Fibroblast of lung (primary cell): ENCODE measurements around the gene LRRK2. TPM values are rescaled to one million over a fixed set of nuclear protein-coding genes. Genes with fewer than 3 reads are reported as not detected.
A peak's percentile ranks its signal among the peaks of the same experiment; 100 is the strongest.
"Not testable (repeated sequence)": the region's sequence is repeated elsewhere in the genome, so short reads cannot be mapped to it uniquely, and the experiment has no call there.

Source experiments
- DNase-seq, 2 donors: peaks; one replicate each; pipeline versions ENCODE4 v3.0.0 to v3.0.0-alpha.2; 2010; ENCODE audit warnings: low read depth in 2 of 2
- H2AFZ ChIP-seq: 2 replicates; pipeline ENCODE4 v1.5.1; 2012; ENCODE audit warnings: low read length, control low read depth, inconsistent platforms
- H3K27ac ChIP-seq: 2 replicates; pipeline ENCODE4 v1.5.1; 2011; ENCODE audit warnings: low read length, control low read depth; ENCODE audit not compliant: insufficient read depth
- H3K27me3 ChIP-seq: 2 replicates; pipeline ENCODE4 v1.5.1; 2011; ENCODE audit warnings: mild to moderate bottlenecking, low read length; ENCODE audit not compliant: control insufficient read depth, insufficient read depth
- H3K36me3 ChIP-seq: 2 replicates; pipeline ENCODE4 v1.5.1; 2011; ENCODE audit warnings: low read length; ENCODE audit not compliant: control insufficient read depth, insufficient read depth
- H3K4me1 ChIP-seq: 2 replicates; pipeline ENCODE4 v1.5.1; 2011; ENCODE audit warnings: low read length; ENCODE audit not compliant: control insufficient read depth, insufficient read depth; ENCODE audit errors: extremely low read depth
- H3K4me2 ChIP-seq: 2 replicates; pipeline ENCODE4 v1.5.1; 2011; ENCODE audit warnings: low read length, control low read depth; ENCODE audit not compliant: insufficient read depth; ENCODE audit errors: extremely low read depth
- H3K4me3 ChIP-seq, 4 experiments: fragments of 200-600 bp in 1 of 4; sonication (generic) in 1 of 4; replicated peaks in 1 of 4; 2 replicates each; pipeline ENCODE4 v1.5.1; 2011 to 2016; ENCODE audit warnings: low read length in 4 of 4, low read depth in 3 of 4, mild to moderate bottlenecking in 3 of 4, control low read depth in 2 of 4, inconsistent platforms in 1 of 4, mixed read lengths in 1 of 4; ENCODE audit not compliant: insufficient read depth in 1 of 4; ENCODE audit errors: control extremely low read depth in 1 of 4
- H3K79me2 ChIP-seq: 2 replicates; pipeline ENCODE4 v1.5.1; 2012; ENCODE audit warnings: mild to moderate bottlenecking, low read length, inconsistent platforms; ENCODE audit not compliant: control insufficient read depth, insufficient read depth
- H3K9ac ChIP-seq: 2 replicates; pipeline ENCODE4 v1.5.1; 2011; ENCODE audit warnings: mild to moderate bottlenecking, low read length, control low read depth; ENCODE audit not compliant: insufficient read depth
- H3K9me3 ChIP-seq: 2 replicates; pipeline ENCODE4 v1.5.1; 2012; ENCODE audit warnings: low read depth, low read length; ENCODE audit not compliant: control insufficient read depth, insufficient read depth
- H4K20me1 ChIP-seq: 2 replicates; pipeline ENCODE4 v1.5.1; 2011; ENCODE audit warnings: low read length; ENCODE audit not compliant: control insufficient read depth, insufficient read depth; ENCODE audit errors: extremely low read depth
- CTCF ChIP-seq, 2 donors: IDR thresholded peaks in 1 of 2; conservative IDR thresholded peaks in 1 of 2; 1 replicate in 1 of 2; 2 replicates in 1 of 2; pipeline ENCODE4 v1.5.1; 2011 to 2012; ENCODE audit warnings: low read length in 2 of 2, control low read depth in 1 of 2, inconsistent platforms in 1 of 2, low read depth in 1 of 2, mild to moderate bottlenecking in 1 of 2
- EZH2 ChIP-seq: IDR thresholded peaks from 2 replicates; pipeline ENCODE4 v1.5.1; 2012; ENCODE audit warnings: low read length, control low read depth, mild to moderate bottlenecking; ENCODE audit errors: missing control alignments
- polyA plus RNA-seq, 2 donors: library from polyadenylated mRNA; depleted of rRNA in 1 of 2; stranded (reverse) in 1 of 2; unstranded in 1 of 2; fragments of >200 nt; gene quantifications; 2 replicates each; pipeline ENCODE4 v1.2.1, GENCODE V29; 2011 to 2012; ENCODE audit warnings: missing spikeins in 1 of 2
- total RNA-seq: library from RNA; depleted of rRNA; stranded (reverse); fragments of >200 nt; gene quantifications from 2 replicates; pipeline ENCODE4 v1.2.1, GENCODE V29; 2014

Gene LRRK2
- total and polyA plus RNA-seq, 2 donors (not counting 1 experiment from before 2014, with no cell fraction given) = 2.2 to 14.0 TPM

- DNase-seq = no peak
- Histone ChIP-seq H3K79me2 (no peaks in the 10 kb centered on the region), H4K20me1 (no peaks in the 10 kb centered on the region), H2AFZ (peak overlapping the region; percentile 9), H3K4me2 (no peak overlapping the region), H3K9me3 (no peaks in the 10 kb centered on the region), H3K27me3 (no peaks in the 10 kb centered on the region), H3K4me1 (no peaks in the 10 kb centered on the region), H3K36me3 (no peaks in the 10 kb centered on the region), H3K4me3 (no peak overlapping the region), H3K27ac (no peak overlapping the region), H3K9ac (no peak overlapping the region)
- TF ChIP-seq EZH2 (no peak), CTCF (conservative IDR thresholded peaks at IDR 0.05 in 1 of 2, IDR thresholded peaks at IDR 0.05 in 1 of 2; ENCODE audit: low read depth in 1 of 2, low read length in 2 of 2) (no peak)
These were observed 16.0 kb downstream of the LRRK2 start for GRCh38 chr12:40240779-40241178.

- Histone ChIP-seq H3K27ac (no peak overlapping the region), H3K4me2 (peak overlapping the region; percentile 3), H3K79me2 (no peaks in the 10 kb centered on the region), H3K9me3 (no peaks in the 10 kb centered on the region), H2AFZ (no peak overlapping the region), H3K4me1 (no peaks in the 10 kb centered on the region), H4K20me1 (no peaks in the 10 kb centered on the region), H3K9ac (no peak overlapping the region), H3K4me3 (no peak overlapping the region), H3K36me3 (no peaks in the 10 kb centered on the region), H3K27me3 (no peaks in the 10 kb centered on the region)
- TF ChIP-seq CTCF (conservative IDR thresholded peaks at IDR 0.05 in 1 of 2, IDR thresholded peaks at IDR 0.05 in 1 of 2; ENCODE audit: low read depth in 1 of 2, low read length in 2 of 2) (no peak), EZH2 (no peak)
- DNase-seq = no peak
These were observed 16.9 kb downstream of the LRRK2 start for GRCh38 chr12:40241741-40242140.

- not testable (repeated sequence) for DNase-seq, H3K27me3 ChIP-seq, H3K4me1 ChIP-seq, H3K27ac ChIP-seq, H4K20me1 ChIP-seq, H3K9ac ChIP-seq, H3K36me3 ChIP-seq, H3K4me2 ChIP-seq, H3K4me3 ChIP-seq, H2AFZ ChIP-seq, H3K79me2 ChIP-seq, H3K9me3 ChIP-seq
These were observed 19.8 kb downstream of the LRRK2 start for GRCh38 chr12:40244526-40245156.
